NCI-H146 treated with DMSO at 0.1 percent for 48 hours (cell line): ENCODE data around the gene LAMB4.

ENCODE experiments used
- DNase-seq: peaks from one replicate; lab custom pipeline; 2025; ENCODE audit not compliant: unreplicated experiment; lab: John Stamatoyannopoulos, UW

Gene LAMB4

DNA sequence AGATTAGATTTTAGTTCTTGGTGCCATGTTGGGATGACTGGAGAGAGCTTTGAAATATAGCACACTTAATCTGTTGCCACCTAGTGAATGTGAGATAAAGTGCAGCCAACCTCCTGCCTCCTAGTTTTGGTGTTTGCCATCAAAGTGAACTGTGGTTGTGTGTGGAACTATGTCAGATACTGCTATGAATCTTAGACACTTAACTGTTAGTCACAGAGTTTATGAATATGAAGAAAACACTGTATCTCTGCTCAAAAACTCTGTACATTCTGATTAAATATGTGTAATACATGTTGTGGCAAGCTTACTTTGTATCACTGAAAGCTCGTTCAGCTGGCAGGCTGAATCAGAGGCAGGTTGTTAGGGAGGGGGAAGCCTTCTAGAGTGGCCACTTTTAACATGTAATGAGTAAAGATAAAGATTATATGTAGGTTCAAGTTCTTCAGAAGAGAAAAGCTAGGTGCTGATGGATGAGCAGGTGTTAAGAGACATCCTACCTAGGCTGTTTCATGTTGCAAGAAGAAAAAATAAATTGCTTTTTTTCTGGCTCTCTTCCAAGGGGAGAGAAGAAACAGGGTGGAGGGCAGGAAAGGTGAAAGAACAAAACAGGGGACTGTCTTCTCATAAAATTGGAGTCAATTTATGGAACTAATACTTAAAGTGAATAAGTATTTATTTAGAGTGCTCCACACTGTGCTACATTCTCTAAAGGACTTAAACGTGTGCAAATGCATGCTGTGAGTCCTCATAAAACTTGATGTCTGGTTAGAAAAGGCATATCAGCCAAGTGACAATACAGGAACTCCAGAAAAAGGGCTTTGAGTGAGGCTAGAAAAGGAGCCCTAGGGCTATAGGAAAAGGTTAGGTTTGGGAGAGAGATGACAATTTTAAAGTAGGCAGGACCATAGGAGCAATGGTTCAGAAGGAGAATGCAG, 113.1 kb downstream of the LAMB4 start:
- peak; percentile 83 for DNase-seq

DNA sequence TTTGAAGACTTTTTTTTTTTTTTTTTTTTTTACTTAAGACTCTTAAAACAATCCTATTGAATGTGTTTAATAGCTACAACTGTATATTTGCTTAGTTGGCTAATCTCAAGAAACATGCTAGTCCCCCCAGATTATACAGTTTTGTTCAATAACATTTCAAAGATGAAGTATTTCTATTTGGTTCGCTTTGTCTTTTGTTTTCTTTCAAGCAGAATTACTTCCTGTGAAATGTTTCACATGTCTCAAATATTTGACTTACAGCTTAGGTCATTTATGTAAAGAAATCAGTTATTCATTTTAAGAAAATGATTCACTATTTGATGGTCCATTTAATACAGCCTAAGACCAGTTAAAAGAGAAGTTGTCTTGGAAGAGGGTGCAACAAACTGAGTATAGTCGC, 114.4 kb downstream of the LAMB4 start:
- no peak for DNase-seq

DNA sequence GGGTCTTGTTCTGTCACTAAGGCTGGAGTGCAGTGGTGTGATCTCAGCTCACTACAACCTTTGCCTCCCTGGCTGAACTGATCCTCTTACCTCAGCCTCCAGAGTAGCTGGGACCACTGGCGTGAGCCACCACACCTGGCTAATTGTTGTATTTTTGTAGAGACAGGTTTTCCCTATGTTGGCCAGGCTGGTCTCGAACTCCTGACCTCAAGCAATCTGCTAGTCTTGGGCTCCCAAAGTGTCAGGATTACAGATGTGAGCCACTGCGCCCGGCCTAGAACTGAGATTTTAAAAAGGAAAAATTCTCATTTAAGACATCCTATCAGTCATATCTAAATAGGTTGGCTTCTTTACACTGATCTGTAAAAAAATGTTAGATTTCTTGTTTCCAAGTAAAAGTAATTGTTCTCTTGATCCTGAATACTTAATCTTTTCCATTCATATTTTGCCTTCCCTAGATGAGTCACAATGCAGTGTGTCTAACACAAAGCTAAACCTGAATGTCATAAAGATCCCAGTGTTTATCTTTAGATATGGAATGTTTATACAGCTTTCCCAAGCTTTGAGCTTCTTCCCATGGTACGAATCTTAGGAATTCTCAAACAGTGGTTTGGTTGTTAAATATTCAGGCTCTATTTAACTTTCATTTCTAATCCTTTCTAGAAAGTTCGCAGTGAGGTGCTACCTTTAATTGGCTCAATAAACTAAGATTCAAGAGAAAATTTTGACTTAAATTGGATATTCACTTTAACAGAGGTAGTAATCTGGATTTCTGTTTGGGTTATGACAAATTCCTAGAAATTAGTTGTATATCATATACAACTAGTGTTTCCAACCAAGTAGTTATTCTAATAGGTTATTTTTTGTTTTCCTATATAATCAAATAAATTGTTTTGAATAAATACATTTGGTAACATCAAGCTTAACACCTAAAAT, 115.1 kb downstream of the LAMB4 start:
- peak; percentile 49 for DNase-seq

GRCh38 chr7:108014215-108014614, 115.9 kb downstream of the LAMB4 start:
- DNase-seq: no peak

- DNase-seq: no peak
These were observed 117.4 kb downstream of the LAMB4 start for GRCh38 chr7:108012499-108013430.

DNA sequence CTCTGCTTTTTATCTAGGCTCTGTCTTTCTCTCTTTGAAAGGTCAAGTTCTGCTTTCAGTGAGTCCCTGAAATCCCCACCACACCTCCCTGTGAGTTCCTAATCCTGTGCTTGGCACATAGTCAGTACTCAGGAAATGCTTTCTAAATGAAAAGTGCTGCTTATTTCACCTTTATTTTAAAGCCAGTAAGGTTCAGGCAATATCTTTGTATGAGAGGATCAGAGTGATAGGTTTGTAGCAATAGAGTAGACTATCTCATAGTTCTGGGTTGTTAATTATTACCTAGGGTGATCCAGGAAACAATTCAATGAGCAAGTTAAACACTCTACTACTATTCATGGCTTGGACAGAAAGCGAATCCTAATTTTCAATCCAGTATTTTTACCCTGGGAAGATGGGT, 119.8 kb downstream of the LAMB4 start:
- DNase-seq: no peak

DNA sequence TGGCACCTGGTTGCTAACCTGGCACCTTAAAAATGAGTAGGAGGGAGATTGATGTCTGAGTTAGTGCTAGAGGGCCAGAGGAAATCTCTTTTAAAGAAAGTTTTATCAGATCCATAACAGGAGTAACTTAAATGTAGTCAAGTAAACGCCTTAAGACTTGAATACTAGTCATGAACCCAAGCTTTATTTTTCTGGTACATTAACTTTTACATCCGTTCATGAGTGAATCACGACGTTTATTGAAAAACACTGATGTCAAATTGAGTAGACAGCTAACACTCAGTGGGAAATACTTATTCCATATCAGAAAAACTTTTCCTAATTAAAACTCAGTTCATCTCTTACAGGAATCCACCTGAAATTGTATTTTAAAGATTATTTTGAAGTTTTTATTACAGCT, 120.3 kb downstream of the LAMB4 start:
- DNase-seq: no peak

- DNase-seq: no peak
These were observed 121.3 kb downstream of the LAMB4 start for GRCh38 chr7:108008827-108009226.

- DNase-seq: no peak
These were observed 121.9 kb downstream of the LAMB4 start for GRCh38 chr7:108008240-108008639.

GRCh38 chr7:108007762-108008161, 122.4 kb downstream of the LAMB4 start:
- no peak for DNase-seq

GRCh38 chr7:108007261-108007660, 122.9 kb downstream of the LAMB4 start:
- no peak for DNase-seq

DNA sequence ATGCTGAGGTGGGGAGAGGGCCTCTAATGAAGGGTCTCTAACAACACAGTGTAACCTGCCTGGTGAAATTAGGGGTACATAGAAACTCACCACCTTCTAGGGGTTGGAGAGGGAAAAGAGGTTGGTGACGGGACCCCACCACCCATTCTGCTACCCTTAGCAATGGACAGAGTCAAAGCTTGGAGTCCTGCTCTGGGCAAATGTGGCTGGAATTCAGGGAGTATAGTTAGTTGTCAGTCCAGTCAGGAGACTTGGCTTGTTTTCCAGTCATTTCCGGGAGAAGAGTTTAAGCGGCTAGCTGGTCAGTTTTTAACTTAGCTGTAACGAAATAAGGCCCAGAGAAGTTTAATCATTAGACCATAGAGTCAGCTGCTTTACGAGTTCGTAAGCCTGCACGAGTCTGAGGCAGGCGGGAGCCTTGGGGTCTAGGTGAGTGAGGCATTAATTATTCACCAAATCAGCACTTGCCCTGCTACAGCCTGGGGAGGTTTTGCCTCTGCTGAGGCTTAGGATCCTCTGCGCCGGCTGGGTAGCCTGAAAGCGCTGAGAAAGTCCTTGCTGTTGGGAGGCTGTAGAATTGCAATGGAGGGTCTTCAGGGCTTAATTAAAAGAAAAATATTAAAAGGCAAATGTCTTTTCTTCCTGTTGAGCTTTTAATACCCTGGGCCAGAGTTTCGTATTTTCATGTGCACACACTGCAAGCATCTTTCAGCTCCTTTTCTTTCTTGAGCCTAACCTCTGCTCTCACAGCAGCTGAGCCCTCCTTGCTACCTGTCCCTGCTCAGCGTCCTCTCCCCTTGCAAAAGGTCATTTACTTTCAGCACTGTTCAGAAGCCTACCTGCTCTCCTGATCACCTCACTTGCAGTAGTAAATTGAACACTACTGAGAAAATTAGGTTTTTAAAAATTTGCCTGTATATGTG, 125.7 kb downstream of the LAMB4 start:
- no peak for DNase-seq

- DNase-seq: no peak
These were observed 126.6 kb downstream of the LAMB4 start for GRCh38 chr7:108003599-108003935.

GRCh38 chr7:108002726-108003598, 127.2 kb downstream of the LAMB4 start, which contains the start of gene LAMB1:
Gene LAMB1, minus strand, starts transcription at chr7:108003161. Its CDS starts 276 bp downstream, at chr7:108002885.
- DNase-seq: peak; percentile 53

GRCh38 chr7:108001764-108002725, 128.1 kb downstream of the LAMB4 start:
- DNase-seq: no peak

DNA sequence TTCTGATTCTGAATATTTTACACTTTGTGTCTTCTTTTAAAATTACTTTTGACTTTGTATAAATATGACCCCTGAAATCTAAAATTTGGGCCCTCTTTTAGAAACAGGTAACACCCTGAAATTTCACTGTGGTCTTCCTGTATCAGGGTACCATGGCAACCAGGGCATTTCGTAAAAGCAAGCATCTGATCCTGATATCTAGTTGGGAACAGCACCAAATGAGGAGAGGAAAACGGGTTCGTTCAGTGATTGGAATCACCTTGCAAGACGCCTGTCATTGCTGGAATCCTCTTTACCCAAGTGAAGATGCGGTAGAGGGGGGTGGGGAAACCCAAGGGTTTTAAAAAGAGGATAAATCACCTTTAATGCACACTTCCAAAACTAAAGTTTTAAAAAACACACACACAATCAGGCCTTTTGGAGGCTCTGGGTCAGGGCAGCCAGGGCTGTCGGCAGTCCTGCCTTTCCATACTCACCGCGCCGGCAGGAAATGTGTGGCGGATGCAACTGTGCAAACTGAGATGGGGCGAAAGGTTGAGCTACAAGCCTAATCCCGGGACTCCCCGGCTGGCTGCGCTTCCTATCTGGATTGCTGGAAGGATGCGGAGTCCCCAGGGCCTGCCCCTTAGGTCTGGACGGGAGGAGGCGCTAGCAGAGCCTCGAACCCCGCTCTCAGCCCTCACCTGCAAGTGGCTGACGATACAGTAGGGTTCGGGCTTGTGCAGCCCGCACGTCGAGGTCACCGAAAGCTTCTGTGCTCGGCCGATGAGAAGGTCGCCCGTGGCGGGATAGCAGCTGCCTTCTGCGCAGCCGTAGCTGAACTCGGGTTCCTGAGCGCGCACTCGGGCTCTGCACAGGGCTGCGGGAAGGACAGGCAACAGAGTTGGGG, 129.0 kb downstream of the LAMB4 start:
- no peak for DNase-seq
